ENCODE data around the gene CRYBG1. TPM values are rescaled to one million over a fixed set of nuclear protein-coding genes. Genes with fewer than 3 reads are reported as not detected.

CRYBG1 gene
- total RNA-seq, 1 experiment from 2014 or later, result 10.1 TPM

GRCh38 chr6:106533054-106533453 is 172.5 kb downstream of the CRYBG1 start (continued):
- TF ChIP-seq ZNF425 (CRISPR knock-in tag; conservative IDR thresholded peaks at IDR 0.05) (no peak), OVOL2 (CRISPR knock-in tag; IDR thresholded peaks at IDR 0.05; ENCODE audit: borderline replicate concordance) (no peak), ELF4 (CRISPR knock-in tag; IDR thresholded peaks at IDR 0.05; ENCODE audit: low read depth) (no peak), SMAD3 (CRISPR knock-in tag; IDR thresholded peaks at IDR 0.05; ENCODE audit: borderline replicate concordance) (no peak), MXD4 (CRISPR knock-in tag; IDR thresholded peaks at IDR 0.05; ENCODE audit: borderline replicate concordance) (no peak), ZNF416 (CRISPR knock-in tag; IDR thresholded peaks at IDR 0.05) (no peak)
- TF ChIP-seq, protein P1, sequence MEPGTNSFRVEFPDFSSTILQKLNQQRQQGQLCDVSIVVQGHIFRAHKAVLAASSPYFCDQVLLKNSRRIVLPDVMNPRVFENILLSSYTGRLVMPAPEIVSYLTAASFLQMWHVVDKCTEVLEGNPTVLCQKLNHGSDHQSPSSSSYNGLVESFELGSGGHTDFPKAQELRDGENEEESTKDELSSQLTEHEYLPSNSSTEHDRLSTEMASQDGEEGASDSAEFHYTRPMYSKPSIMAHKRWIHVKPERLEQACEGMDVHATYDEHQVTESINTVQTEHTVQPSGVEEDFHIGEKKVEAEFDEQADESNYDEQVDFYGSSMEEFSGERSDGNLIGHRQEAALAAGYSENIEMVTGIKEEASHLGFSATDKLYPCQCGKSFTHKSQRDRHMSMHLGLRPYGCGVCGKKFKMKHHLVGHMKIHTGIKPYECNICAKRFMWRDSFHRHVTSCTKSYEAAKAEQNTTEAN (CRISPR knock-in tag; IDR thresholded peaks at IDR 0.05), result no peak
- TF ChIP-seq, protein P2, sequence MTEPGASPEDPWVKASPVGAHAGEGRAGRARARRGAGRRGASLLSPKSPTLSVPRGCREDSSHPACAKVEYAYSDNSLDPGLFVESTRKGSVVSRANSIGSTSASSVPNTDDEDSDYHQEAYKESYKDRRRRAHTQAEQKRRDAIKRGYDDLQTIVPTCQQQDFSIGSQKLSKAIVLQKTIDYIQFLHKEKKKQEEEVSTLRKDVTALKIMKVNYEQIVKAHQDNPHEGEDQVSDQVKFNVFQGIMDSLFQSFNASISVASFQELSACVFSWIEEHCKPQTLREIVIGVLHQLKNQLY (CRISPR knock-in tag; IDR thresholded peaks at IDR 0.05), result no peak

- CTCF ChIA-PET, result interaction anchor here (0.9 to 2.3 kb wide), 3 partner anchors 32 to 463 kb away, joined by 3 to 10 read pairs (median 3); no protein-coding TSS in a partner anchor
- Mint-ChIP-seq H3K9me3 (no peaks in the 10 kb centered on the region), H3K4me3 (no peak overlapping the region), H3K27ac (no peak overlapping the region), H3K4me1 (peaks cover 9% of the 10 kb centered on the region), H3K36me3 (no peaks in the 10 kb centered on the region), H3K27me3 (ENCODE audit: low read depth) (no peaks in the 10 kb centered on the region)
- TF ChIP-seq ZNF121 (CRISPR knock-in tag; IDR thresholded peaks at IDR 0.05), result no peak
- TF ChIP-seq MYBL2 (CRISPR knock-in tag; IDR thresholded peaks at IDR 0.05), result no peak
- no peak for TF ChIP-seq CTCF (IDR thresholded peaks at IDR 0.05)
- TF ChIP-seq NFATC4 (CRISPR knock-in tag; IDR thresholded peaks at IDR 0.05), result no peak
- no peak for TF ChIP-seq ZMAT4 (CRISPR knock-in tag; IDR thresholded peaks at IDR 0.05)
- no peak for TF ChIP-seq TEAD4 (CRISPR knock-in tag; IDR thresholded peaks at IDR 0.05)
- TF ChIP-seq, protein P3, sequence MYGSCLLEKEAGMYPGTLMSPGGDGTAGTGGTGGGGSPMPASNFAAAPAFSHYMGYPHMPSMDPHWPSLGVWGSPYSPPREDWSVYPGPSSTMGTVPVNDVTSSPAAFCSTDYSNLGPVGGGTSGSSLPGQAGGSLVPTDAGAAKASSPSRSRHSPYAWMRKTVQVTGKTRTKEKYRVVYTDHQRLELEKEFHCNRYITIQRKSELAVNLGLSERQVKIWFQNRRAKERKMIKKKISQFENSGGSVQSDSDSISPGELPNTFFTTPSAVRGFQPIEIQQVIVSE (CRISPR knock-in tag; IDR thresholded peaks at IDR 0.05; ENCODE audit: borderline replicate concordance), result no peak
- TF ChIP-seq ATF3 (CRISPR knock-in tag; conservative IDR thresholded peaks at IDR 0.05), result no peak
- no peak for TF ChIP-seq RELA (CRISPR knock-in tag; IDR thresholded peaks at IDR 0.05; ENCODE audit: borderline replicate concordance)
- no peak for TF ChIP-seq ZNF281 (CRISPR knock-in tag; IDR thresholded peaks at IDR 0.05)
- TF ChIP-seq FOXJ3 (CRISPR knock-in tag; IDR thresholded peaks at IDR 0.05; ENCODE audit: borderline replicate concordance), result no peak
- no peak for TF ChIP-seq ZNF416 (CRISPR knock-in tag; IDR thresholded peaks at IDR 0.05)
- TF ChIP-seq CBFB (CRISPR knock-in tag; IDR thresholded peaks at IDR 0.05; ENCODE audit: low read depth), result no peak
- no peak for TF ChIP-seq FOXK1 (CRISPR knock-in tag; IDR thresholded peaks at IDR 0.05)
- TF ChIP-seq, protein P1 (CRISPR knock-in tag; IDR thresholded peaks at IDR 0.05), result no peak
- TF ChIP-seq PRRX2 (CRISPR knock-in tag; IDR thresholded peaks at IDR 0.05), result no peak
- TF ChIP-seq HMGA2 (CRISPR knock-in tag; IDR thresholded peaks at IDR 0.05), result no peak
- no peak for TF ChIP-seq MXD4 (CRISPR knock-in tag; IDR thresholded peaks at IDR 0.05; ENCODE audit: borderline replicate concordance)
- TF ChIP-seq E2F1 (CRISPR knock-in tag; IDR thresholded peaks at IDR 0.05), result no peak
- DNase-seq (ENCODE audit: low spot score) (no peak), ATAC-seq (no peak)
- POLR2A ChIA-PET, result no interaction called here
Observed at GRCh38 chr6:106534004-106534403, 173.5 kb downstream of the CRYBG1 start.

Data from WTC11 (cell line).